Peyer's patch (tissue), 4 donors: ENCODE measurements around the gene IMPG2. TPM values are rescaled to one million over a fixed set of nuclear protein-coding genes. Genes with fewer than 3 reads are reported as not detected.
A peak's percentile ranks its signal among the peaks of the same experiment; 100 is the strongest.
"Not testable (repeated sequence)": the region's sequence is repeated elsewhere in the genome, so short reads cannot be mapped to it uniquely, and the experiment has no call there.

Experiments used
- DNase-seq, 3 donors: peaks; one replicate each; pipeline ENCODE4 v3.0.0-alpha.2; 2017 to 2019
- H3K27ac ChIP-seq, 4 donors: fragments of 200-600 bp; sonication (generic); one replicate each; pipeline ENCODE4 v1.5.1; 2016 to 2019
- H3K27me3 ChIP-seq, 2 donors: fragments of 200-600 bp; sonication (generic); one replicate each; pipeline ENCODE4 v1.5.1; 2019
- H3K36me3 ChIP-seq, 3 donors: fragments of 200-600 bp; sonication (generic); one replicate each; pipeline ENCODE4 v1.5.1; 2016 to 2019
- H3K4me1 ChIP-seq, 4 donors: fragments of 200-600 bp; sonication (generic); one replicate each; pipeline ENCODE4 v1.5.1; 2016 to 2019
- H3K4me3 ChIP-seq, 4 donors: fragments of 200-600 bp; sonication (generic); 1 replicate in 3 of 4; 2 replicates in 1 of 4; pipeline ENCODE4 v1.5.1; 2016 to 2019; ENCODE audit warnings: mild to moderate bottlenecking in 1 of 4
- H3K9me3 ChIP-seq, 4 donors: fragments of 200-600 bp; sonication (generic); one replicate each; pipeline ENCODE4 v1.5.1; 2016 to 2019; ENCODE audit warnings: mild to moderate bottlenecking in 1 of 4
- CTCF ChIP-seq, 6 experiments: fragments of 450-650 bp in 4 of 6; fragments of 200-600 bp in 2 of 6; sonication (generic) in 1 of 6; IDR thresholded peaks; one replicate each; pipeline ENCODE4 v1.5.1; 2017 to 2019; ENCODE audit warnings: antibody characterized with exemption in 6 of 6, mild to moderate bottlenecking in 3 of 6, moderate library complexity in 1 of 6
- POLR2A ChIP-seq, 2 donors: fragments of 450-650 bp; IDR thresholded peaks; one replicate each; pipeline ENCODE4 v1.5.1; 2017; ENCODE audit warnings: antibody characterized with exemption in 2 of 2, mild to moderate bottlenecking in 2 of 2, moderate library complexity in 2 of 2
- total RNA-seq, 4 donors: library from RNA; depleted of rRNA; stranded (reverse); fragments of >200 nt; gene quantifications; one replicate each; pipeline ENCODE4 v1.1.0, GENCODE V29; 2016

The IMPG2 gene
- total RNA-seq, 4 donors from 2014 or later = 0.27 to 0.83 (median 0.36) TPM

GRCh38 chr3:101310978-101311375 lies 9.4 kb downstream of the IMPG2 start:
- H3K27ac ChIP-seq = peak overlapping the region in 1 of 4 donors; percentile 6
- H3K27me3 ChIP-seq = no peaks in the 10 kb centered on the region
- DNase-seq = no peak
- peaks cover 0 to 13% (median 6%) of the 10 kb centered on the region in 4 donors for H3K9me3 ChIP-seq
- H3K36me3 ChIP-seq = no peaks in the 10 kb centered on the region
- peaks cover 0 to 3% (median 0%) of the 10 kb centered on the region in 4 donors for H3K4me1 ChIP-seq
- no peak overlapping the region for H3K4me3 ChIP-seq
- TF ChIP-seq CTCF (IDR thresholded peaks at IDR 0.05) (no peak), POLR2A (IDR thresholded peaks at IDR 0.05) (no peak)

GRCh38 chr3:101308147-101308772 lies 12.1 kb downstream of the IMPG2 start:
- DNase-seq, H3K4me1 ChIP-seq, H3K36me3 ChIP-seq, H3K4me3 ChIP-seq, H3K27me3 ChIP-seq, H3K27ac ChIP-seq: not testable (repeated sequence)
- peaks cover 0 to 13% (median 6%) of the 10 kb centered on the region in 4 donors for H3K9me3 ChIP-seq

DNA sequence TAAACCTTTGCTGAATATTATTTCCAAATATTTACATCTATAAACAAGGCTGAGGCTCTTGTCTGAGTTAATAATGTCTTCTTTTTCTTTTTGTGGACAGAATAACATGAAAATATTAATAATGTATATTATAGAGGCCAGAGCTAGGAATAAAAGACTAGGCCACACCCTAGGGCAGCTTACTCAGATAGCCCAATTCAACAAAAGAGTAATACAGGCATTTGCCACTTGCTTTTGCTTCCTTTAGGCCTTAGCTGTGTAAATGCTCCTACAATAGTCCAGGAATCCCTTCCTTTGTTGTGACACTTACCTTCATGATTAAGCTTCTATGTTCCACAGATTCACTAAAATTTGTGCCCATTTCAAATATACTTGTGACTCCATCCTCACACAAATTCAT lies 16.5 kb downstream of the IMPG2 start:
- no peaks in the 10 kb centered on the region for H3K27me3 ChIP-seq
- H3K27ac ChIP-seq = no peak overlapping the region
- H3K4me3 ChIP-seq = no peak overlapping the region
- DNase-seq = no peak
- H3K36me3 ChIP-seq = no peaks in the 10 kb centered on the region
- H3K4me1 ChIP-seq = peaks cover 0 to 9% (median 0%) of the 10 kb centered on the region in 4 donors
- peaks cover 0 to 13% (median 6%) of the 10 kb centered on the region in 4 donors for H3K9me3 ChIP-seq
- TF ChIP-seq CTCF (IDR thresholded peaks at IDR 0.05) = no peak
- no peak for TF ChIP-seq POLR2A (IDR thresholded peaks at IDR 0.05)

DNA sequence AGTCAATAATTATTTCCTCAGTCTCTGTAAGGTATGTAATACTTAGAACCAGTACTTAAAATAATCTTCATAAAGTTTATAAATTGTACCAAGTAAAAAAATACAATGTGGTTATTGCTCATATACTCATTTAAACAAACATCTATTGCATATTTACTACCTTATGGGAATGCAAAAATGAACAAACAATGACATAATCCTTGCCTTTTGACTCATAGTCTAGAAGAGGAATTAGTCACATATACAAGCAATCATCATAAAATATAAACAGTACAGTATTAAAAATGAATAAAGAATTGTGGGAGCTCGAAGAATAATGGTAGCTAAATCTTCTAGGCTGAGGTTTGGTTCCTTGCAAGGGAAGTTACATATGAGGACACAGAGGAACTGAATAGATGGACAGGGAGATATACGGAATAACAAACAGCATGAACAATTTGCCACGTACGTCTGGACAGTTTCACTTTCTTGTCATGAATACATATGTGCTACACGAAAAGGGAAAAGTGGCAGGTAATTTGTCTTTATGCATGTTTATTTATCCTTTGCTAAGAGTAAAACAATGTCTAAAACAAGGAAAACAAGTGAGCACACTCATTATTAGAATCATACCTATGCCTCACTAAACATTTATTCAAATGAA lies 17.2 kb downstream of the IMPG2 start:
- H3K27ac ChIP-seq = no peak overlapping the region
- H3K27me3 ChIP-seq = no peaks in the 10 kb centered on the region
- H3K9me3 ChIP-seq = peaks cover 0 to 10% (median 3%) of the 10 kb centered on the region in 4 donors
- H3K4me3 ChIP-seq = no peak overlapping the region
- H3K36me3 ChIP-seq = no peaks in the 10 kb centered on the region
- H3K4me1 ChIP-seq = peaks cover 0 to 9% (median 0%) of the 10 kb centered on the region in 4 donors
- no peak for TF ChIP-seq POLR2A (IDR thresholded peaks at IDR 0.05)
- no peak for TF ChIP-seq CTCF (IDR thresholded peaks at IDR 0.05)
- no peak for DNase-seq

DNA sequence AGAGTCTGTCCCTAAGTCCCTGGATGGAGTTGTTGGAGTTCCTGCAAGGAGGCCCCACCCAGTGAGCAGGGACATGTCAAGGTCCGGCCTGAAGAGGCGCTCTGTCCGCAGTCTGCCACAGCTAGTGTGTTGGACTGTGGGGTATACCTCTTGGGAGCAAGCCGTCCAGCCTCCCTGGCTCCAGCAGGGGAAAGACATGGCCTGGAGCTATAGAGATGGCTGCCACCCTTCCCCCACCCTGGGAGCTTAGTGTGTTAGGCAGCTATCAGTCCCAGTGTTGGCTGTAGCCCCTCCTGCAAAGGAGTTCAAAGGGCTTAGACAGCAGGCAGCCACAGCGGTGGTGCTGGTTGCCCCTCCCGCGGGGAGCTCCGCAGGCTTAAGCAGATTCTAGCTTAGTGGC lies 20.3 kb downstream of the IMPG2 start:
- Histone ChIP-seq H3K9me3 (no peaks in the 10 kb centered on the region), H3K4me1 (peaks cover 0 to 9% (median 0%) of the 10 kb centered on the region in 4 donors), H3K36me3 (no peaks in the 10 kb centered on the region), H3K27me3 (no peaks in the 10 kb centered on the region), H3K27ac (no peak overlapping the region), H3K4me3 (no peak overlapping the region)
- TF ChIP-seq POLR2A (IDR thresholded peaks at IDR 0.05) (no peak), CTCF (IDR thresholded peaks at IDR 0.05) (no peak)
- DNase-seq = peak in 1 of 3 donors; percentile 45

DNA sequence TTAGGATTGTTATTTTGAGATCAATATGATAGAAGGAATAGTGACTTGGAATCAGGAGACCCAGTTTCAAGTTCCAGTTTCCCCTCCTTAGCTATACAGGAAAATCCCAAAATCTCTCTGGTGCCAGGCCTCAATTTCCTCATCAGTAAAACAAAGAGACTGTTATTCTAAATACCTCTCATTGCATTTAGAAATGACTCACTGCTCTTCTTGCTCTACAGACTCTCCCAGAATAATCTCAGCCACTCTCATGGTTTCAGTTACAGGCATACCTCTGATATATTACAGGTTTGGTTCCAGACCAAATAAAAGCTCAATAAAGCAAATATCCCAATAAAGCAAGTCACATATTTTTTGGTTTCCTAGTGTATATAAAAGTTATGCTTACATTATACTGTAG lies 28.3 kb downstream of the IMPG2 start:
- H3K27ac ChIP-seq = no peak overlapping the region
- TF ChIP-seq POLR2A (IDR thresholded peaks at IDR 0.05) = no peak
- TF ChIP-seq CTCF (IDR thresholded peaks at IDR 0.05) = no peak
- no peak overlapping the region for H3K4me3 ChIP-seq
- H3K36me3 ChIP-seq = no peaks in the 10 kb centered on the region
- H3K27me3 ChIP-seq = no peaks in the 10 kb centered on the region
- no peaks in the 10 kb centered on the region for H3K9me3 ChIP-seq
- no peak for DNase-seq
- no peaks in the 10 kb centered on the region for H3K4me1 ChIP-seq
